ENCODE data around the gene TPST2.

TPST2 gene

GRCh38 chr22:26547837-26548236 lies 42.1 kb downstream of the TPST2 start:
- no peaks in the 10 kb centered on the region for H3K36me3 ChIP-seq (replicated peaks; ENCODE audit: insufficient read depth, low read length)
- peak overlapping the region; percentile 48; the same call in 1 of the 2 replicates for H3K27ac ChIP-seq (ENCODE audit: low read length)
- no peak overlapping the region for H2AFZ ChIP-seq (ENCODE audit: low read length)
- peaks cover 97% of the 10 kb centered on the region for H3K79me2 ChIP-seq (ENCODE audit: low read length)
- H3F3A ChIP-seq (ENCODE audit: insufficient read depth, low read length): peaks cover 11% of the 10 kb centered on the region
- TF ChIP-seq CTCF (IDR thresholded peaks at IDR 0.05; ENCODE audit: low read length) (no peak), EZH2phosphoT487 (IDR thresholded peaks at IDR 0.05; ENCODE audit: low read length) (no peak), EZH2 (optimal IDR thresholded peaks at IDR 0.05; ENCODE audit: low read depth, low read length) (no peak)
- no peaks in the 10 kb centered on the region for H3K9me2 ChIP-seq (replicated peaks; ENCODE audit: insufficient read depth, low read length)
- H3K9me3 ChIP-seq (replicated peaks; ENCODE audit: insufficient read depth, low read length): no peaks in the 10 kb centered on the region
- no peak for DNase-seq
- peak overlapping the region; percentile 14; the same call in 1 of the 2 replicates for H3K4me2 ChIP-seq (ENCODE audit: low read depth, low read length)
- H4K20me1 ChIP-seq (ENCODE audit: insufficient read depth, low read length): no peaks in the 10 kb centered on the region
- no peak overlapping the region for H3K4me3 ChIP-seq (ENCODE audit: low read length)
- no peaks in the 10 kb centered on the region for H3K27me3 ChIP-seq (replicated peaks; ENCODE audit: insufficient read depth, low read length)
- no peak overlapping the region for H3K9ac ChIP-seq (ENCODE audit: low read length)
- peaks cover 31% of the 10 kb centered on the region for H3K4me1 ChIP-seq (ENCODE audit: low read length)

- Histone ChIP-seq H3F3A (ENCODE audit: insufficient read depth, low read length) (peaks cover 9% of the 10 kb centered on the region), H3K4me3 (ENCODE audit: low read length) (no peak overlapping the region), H3K9ac (ENCODE audit: low read length) (no peak overlapping the region), H3K9me2 (replicated peaks; ENCODE audit: insufficient read depth, low read length) (no peaks in the 10 kb centered on the region), H3K79me2 (ENCODE audit: low read length) (peaks cover 98% of the 10 kb centered on the region), H3K27me3 (replicated peaks; ENCODE audit: insufficient read depth, low read length) (no peaks in the 10 kb centered on the region), H3K4me1 (ENCODE audit: low read length) (peaks cover 29% of the 10 kb centered on the region), H3K9me3 (replicated peaks; ENCODE audit: insufficient read depth, low read length) (no peaks in the 10 kb centered on the region), H4K20me1 (ENCODE audit: insufficient read depth, low read length) (no peaks in the 10 kb centered on the region), H2AFZ (ENCODE audit: low read length) (no peak overlapping the region), H3K4me2 (ENCODE audit: low read depth, low read length) (peak overlapping the region; percentile 14; the same call in 1 of the 2 replicates), H3K27ac (ENCODE audit: low read length) (peak overlapping the region; percentile 48; the same call in 1 of the 2 replicates), H3K36me3 (replicated peaks; ENCODE audit: insufficient read depth, low read length) (peaks cover 2% of the 10 kb centered on the region; the same call in 1 of the 2 replicates)
- no peak for TF ChIP-seq CTCF (IDR thresholded peaks at IDR 0.05; ENCODE audit: low read length)
- TF ChIP-seq EZH2 (optimal IDR thresholded peaks at IDR 0.05; ENCODE audit: low read depth, low read length): no peak
- TF ChIP-seq EZH2phosphoT487 (IDR thresholded peaks at IDR 0.05; ENCODE audit: low read length): no peak
- peak; percentile 67 for DNase-seq
These were observed 42.5 kb downstream of the TPST2 start for GRCh38 chr22:26547426-26547825.

GRCh38 chr22:26546282-26546681 lies 43.6 kb downstream of the TPST2 start:
- H3K36me3 ChIP-seq (replicated peaks; ENCODE audit: insufficient read depth, low read length): peaks cover 5% of the 10 kb centered on the region; the same call in 1 of the 2 replicates
- peaks cover 97% of the 10 kb centered on the region for H3K79me2 ChIP-seq (ENCODE audit: low read length)
- H3K4me3 ChIP-seq (ENCODE audit: low read length): no peak overlapping the region
- H3F3A ChIP-seq (ENCODE audit: insufficient read depth, low read length): 0 out of 2 replicates have a peak, but pooled peaks cover 7% of the 10 kb centered on the region
- H3K9me3 ChIP-seq (replicated peaks; ENCODE audit: insufficient read depth, low read length): no peaks in the 10 kb centered on the region
- H3K9me2 ChIP-seq (replicated peaks; ENCODE audit: insufficient read depth, low read length): no peaks in the 10 kb centered on the region
- H3K27me3 ChIP-seq (replicated peaks; ENCODE audit: insufficient read depth, low read length): no peaks in the 10 kb centered on the region
- TF ChIP-seq EZH2phosphoT487 (IDR thresholded peaks at IDR 0.05; ENCODE audit: low read length) (no peak), EZH2 (optimal IDR thresholded peaks at IDR 0.05; ENCODE audit: low read depth, low read length) (no peak), CTCF (IDR thresholded peaks at IDR 0.05; ENCODE audit: low read length) (no peak)
- H2AFZ ChIP-seq (ENCODE audit: low read length): no peak overlapping the region
- H3K9ac ChIP-seq (ENCODE audit: low read length): no peak overlapping the region
- DNase-seq: no peak
- no peaks in the 10 kb centered on the region for H4K20me1 ChIP-seq (ENCODE audit: insufficient read depth, low read length)
- H3K27ac ChIP-seq (ENCODE audit: low read length): peak overlapping the region; percentile 48; the same call in 1 of the 2 replicates
- peaks cover 24% of the 10 kb centered on the region for H3K4me1 ChIP-seq (ENCODE audit: low read length)
- H3K4me2 ChIP-seq (ENCODE audit: low read depth, low read length): no peak overlapping the region
